Measurements from ENCODE around the gene SMIM44. TPM values are rescaled to one million over a fixed set of nuclear protein-coding genes. Genes with fewer than 3 reads are reported as not detected.

The SMIM44 gene
- total RNA-seq, 4 donors from 2014 or later: not detected

DNA sequence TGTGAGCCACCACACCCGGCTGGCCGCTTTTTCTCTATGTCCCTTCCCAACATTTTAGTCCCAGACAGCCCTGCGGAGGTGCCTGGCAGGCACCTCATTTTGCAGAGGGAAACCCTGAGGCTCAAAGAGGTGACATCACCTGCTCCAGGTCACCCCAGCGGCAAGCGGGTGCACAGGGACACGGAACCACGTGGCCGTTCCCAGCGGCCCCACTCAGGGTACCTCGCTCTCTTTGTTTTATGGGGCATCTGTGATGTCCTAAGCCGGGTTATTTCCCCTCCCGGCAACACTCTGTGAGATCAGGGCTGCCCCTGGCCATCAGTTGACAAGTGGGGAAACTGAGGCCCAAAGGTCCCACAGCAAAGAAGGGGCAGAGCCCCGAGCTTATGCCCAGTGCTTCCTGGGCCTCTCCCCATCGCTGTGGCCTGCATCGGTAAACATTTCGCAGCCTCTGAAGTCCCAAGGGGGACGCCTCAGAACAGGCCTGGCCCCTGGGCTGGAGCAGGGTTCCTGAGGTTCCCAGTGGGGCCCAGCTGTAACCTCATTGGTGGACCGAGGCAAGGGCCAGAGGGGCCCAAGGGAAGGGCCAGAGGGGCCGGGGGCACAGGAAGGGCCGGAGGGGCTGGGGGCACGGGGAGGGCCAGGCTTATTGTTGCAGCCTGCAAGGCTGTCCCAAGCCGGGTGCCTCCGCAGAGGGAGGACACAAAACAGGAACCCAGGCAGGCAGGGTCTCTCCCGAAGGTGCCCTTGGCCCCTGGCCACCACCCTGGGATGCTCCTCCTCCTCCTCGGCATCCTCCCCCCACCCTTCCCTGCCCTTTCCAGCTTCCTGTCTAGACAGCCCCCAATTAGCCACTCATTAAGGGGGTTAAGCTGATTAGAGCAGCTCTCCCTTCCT is 41.9 kb downstream of the SMIM44 start:
- Histone ChIP-seq H3K27ac (peak overlapping the region in 3 of 4 donors; percentile 64 to 82 (median 74)), H3K36me3 (peaks cover 0 to 92% of the 10 kb centered on the region in 2 donors), H3K9me3 (no peaks in the 10 kb centered on the region), H3K4me3 (no peak overlapping the region), H3K27me3 (no peaks in the 10 kb centered on the region), H3K4me1 (peaks cover 0 to 67% (median 29%) of the 10 kb centered on the region in 3 donors)
- TF ChIP-seq POLR2A (IDR thresholded peaks at IDR 0.05): no peak
- TF ChIP-seq EP300 (IDR thresholded peaks at IDR 0.05): no peak
- TF ChIP-seq CTCF (IDR thresholded peaks at IDR 0.05): no peak
- TF ChIP-seq POLR2AphosphoS5 (IDR thresholded peaks at IDR 0.05): no peak
- 77 to 87% methylated on average over 7 of the region's 25 CpGs for WGBS, 2 donors (ENCODE audit: low coverage in 1 of 2)
- no peak for ATAC-seq

DNA sequence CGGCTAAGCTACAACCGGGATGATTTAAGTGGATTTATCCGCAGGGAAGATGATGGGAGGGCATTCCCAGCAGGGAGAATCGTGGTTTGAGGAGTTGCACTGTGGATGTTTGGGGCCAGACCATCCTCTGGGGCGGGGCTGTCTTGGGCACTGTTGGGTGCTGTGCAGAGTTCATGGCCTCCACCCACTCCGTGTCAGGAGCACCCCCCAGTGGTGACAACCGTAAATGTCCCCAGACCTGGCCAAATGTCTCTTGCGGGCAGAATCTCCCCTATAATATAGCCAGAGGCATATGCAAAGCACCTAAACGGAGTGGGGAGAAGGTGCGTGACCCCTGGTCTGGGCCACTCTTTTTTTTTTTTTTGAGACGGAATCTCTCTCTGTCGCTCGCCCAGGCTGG is 43.2 kb downstream of the SMIM44 start:
- H3K27ac ChIP-seq: peak overlapping the region in 3 of 4 donors; percentile 64 to 82 (median 64)
- ATAC-seq: no peak
- H3K4me3 ChIP-seq: no peak overlapping the region
- no peaks in the 10 kb centered on the region for H3K9me3 ChIP-seq
- peaks cover 0 to 91% of the 10 kb centered on the region in 2 donors for H3K36me3 ChIP-seq
- no peaks in the 10 kb centered on the region for H3K27me3 ChIP-seq
- WGBS, 2 donors (ENCODE audit: low coverage in 1 of 2): 20 to 61% methylated on average over 1 to 11 of the region's 13 CpGs
- H3K4me1 ChIP-seq: peaks cover 0 to 64% (median 28%) of the 10 kb centered on the region in 3 donors
- no peak for TF ChIP-seq POLR2AphosphoS5 (IDR thresholded peaks at IDR 0.05)
- TF ChIP-seq EP300 (IDR thresholded peaks at IDR 0.05): no peak
- no peak for TF ChIP-seq POLR2A (IDR thresholded peaks at IDR 0.05)
- peak in 2 of 4 experiments; percentile 37 to 58 for TF ChIP-seq CTCF (IDR thresholded peaks at IDR 0.05)

GRCh38 chr19:3434630-3435553 is 48.3 kb downstream of the SMIM44 start:
- H3K4me3 ChIP-seq: peak overlapping the region; percentile 32 to 42
- ATAC-seq: peak; percentile 96
- no peaks in the 10 kb centered on the region for H3K9me3 ChIP-seq
- peaks cover 0 to 76% of the 10 kb centered on the region in 2 donors for H3K36me3 ChIP-seq
- WGBS, 2 donors (ENCODE audit: low coverage in 1 of 2): 43 to 54% methylated on average over 1 to 3 of the region's 67 CpGs
- H3K27me3 ChIP-seq: no peaks in the 10 kb centered on the region
- H3K27ac ChIP-seq: peak overlapping the region; percentile 72 to 95 (median 92)
- TF ChIP-seq CTCF (IDR thresholded peaks at IDR 0.05) (peak in 1 of 4 experiments; percentile 15), EP300 (IDR thresholded peaks at IDR 0.05) (no peak), POLR2A (IDR thresholded peaks at IDR 0.05) (no peak), POLR2AphosphoS5 (IDR thresholded peaks at IDR 0.05) (peak; percentile 84)
- peaks cover 5 to 64% (median 38%) of the 10 kb centered on the region in 3 donors for H3K4me1 ChIP-seq

- Histone ChIP-seq H3K36me3 (peaks cover 0 to 66% of the 10 kb centered on the region in 2 donors), H3K9me3 (no peaks in the 10 kb centered on the region), H3K27me3 (no peaks in the 10 kb centered on the region), H3K4me3 (peak overlapping the region in 1 of 2 donors; percentile 42), H3K4me1 (peaks cover 5 to 71% (median 41%) of the 10 kb centered on the region in 3 donors), H3K27ac (peak overlapping the region; percentile 72 to 95 (median 92))
- no peak for ATAC-seq
- TF ChIP-seq POLR2AphosphoS5 (IDR thresholded peaks at IDR 0.05): no peak
- no peak for TF ChIP-seq CTCF (IDR thresholded peaks at IDR 0.05)
- TF ChIP-seq EP300 (IDR thresholded peaks at IDR 0.05): no peak
- TF ChIP-seq POLR2A (IDR thresholded peaks at IDR 0.05): no peak
- 78 to 100% methylated on average over 3 of the region's 11 CpGs for WGBS, 2 donors (ENCODE audit: low coverage in 1 of 2)
These were observed 49.3 kb downstream of the SMIM44 start for GRCh38 chr19:3433805-3434540.
